NCI-H1417 treated with DMSO at 0.1 percent for 48 hours (cell line): ENCODE measurements around the gene GNB4.

ENCODE experiments used
- DNase-seq: peaks from one replicate; lab custom pipeline; 2025; lab: John Stamatoyannopoulos, UW

Gene GNB4

DNA sequence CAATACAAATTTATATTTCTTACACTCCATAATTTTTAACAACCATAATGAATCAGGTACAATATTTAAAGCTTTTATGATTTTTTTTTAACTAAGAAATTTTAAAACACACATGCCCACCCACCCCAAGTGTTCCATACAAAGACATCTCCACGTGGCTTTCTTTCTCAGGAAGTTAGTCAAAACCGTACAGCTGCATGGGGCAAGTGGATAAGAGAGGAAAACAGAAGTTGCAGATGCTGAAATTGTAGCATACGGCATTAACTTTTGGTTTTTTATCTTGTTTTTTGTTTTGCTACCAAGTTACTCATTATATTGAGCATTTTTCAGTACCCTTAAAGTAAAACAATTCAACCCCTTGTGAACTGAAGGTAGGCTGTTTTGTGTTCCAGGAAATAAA is 14.8 kb downstream of the GNB4 start:
- DNase-seq: no peak

- DNase-seq: no peak
These were observed 18.8 kb downstream of the GNB4 start for GRCh38 chr3:179432451-179432850.

DNA sequence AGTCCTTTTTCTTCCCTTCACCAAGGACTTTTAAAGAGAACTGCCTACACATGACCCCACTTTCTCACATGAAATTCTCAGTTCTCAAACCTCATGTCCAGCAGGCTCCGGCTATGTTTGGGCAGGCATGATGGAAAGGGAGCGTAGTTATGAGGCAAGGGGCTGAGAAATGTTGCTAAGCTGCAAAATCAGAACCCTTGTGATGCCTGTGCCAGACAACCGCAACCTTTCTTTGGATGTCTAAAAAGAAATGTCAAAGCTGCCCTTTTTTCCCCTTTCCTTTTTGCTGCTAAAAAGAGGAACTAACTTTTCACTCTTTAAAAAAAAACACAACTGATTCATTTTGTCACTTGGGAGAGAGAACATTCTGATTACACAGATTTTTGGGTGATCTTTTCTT is 19.2 kb downstream of the GNB4 start:
- DNase-seq: no peak

- no peak for DNase-seq
These were observed 20.9 kb downstream of the GNB4 start for GRCh38 chr3:179430277-179430870.

DNA sequence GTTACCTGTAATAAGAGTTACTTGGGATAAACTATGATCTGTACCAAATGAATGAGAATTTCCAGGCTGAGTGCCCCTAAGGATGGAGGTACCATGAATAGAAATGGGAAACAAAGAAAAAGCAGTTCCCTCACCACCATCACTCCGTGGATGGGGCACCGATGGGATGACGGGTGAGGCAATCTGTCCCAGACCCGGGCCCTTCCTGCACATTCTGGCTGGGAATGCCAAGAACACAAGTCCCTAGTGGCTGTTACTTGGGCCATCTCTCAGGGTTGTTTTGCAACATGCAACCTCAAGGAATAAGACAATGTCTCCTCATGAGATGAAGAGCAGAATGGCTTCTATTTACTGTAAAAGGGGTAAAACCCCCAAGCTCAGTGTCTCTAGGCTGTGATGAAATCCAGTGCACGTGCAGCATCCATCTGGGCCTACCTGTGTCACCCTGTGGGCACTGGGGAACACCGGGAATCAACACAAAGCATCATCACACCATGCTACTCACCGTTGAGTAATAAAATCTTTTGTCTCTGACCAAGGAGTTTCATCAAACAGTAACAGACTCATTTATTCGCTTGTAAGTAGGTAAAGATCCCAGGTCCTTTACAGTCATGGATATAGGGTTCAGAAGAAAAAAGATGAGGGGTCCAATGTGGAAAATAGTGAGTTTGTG is 22.3 kb downstream of the GNB4 start:
- no peak for DNase-seq

- DNase-seq: no peak
These were observed 26.2 kb downstream of the GNB4 start for GRCh38 chr3:179425075-179425474.

- DNase-seq: no peak
These were observed 29.8 kb downstream of the GNB4 start for GRCh38 chr3:179421500-179421899.

- peak; percentile 6 for DNase-seq
These were observed 32.7 kb downstream of the GNB4 start for GRCh38 chr3:179418610-179419009.

- DNase-seq: no peak
These were observed 34.6 kb downstream of the GNB4 start for GRCh38 chr3:179416681-179417080.

GRCh38 chr3:179415377-179415776 is 35.9 kb downstream of the GNB4 start:
- DNase-seq: no peak

- no peak for DNase-seq
These were observed 36.5 kb downstream of the GNB4 start for GRCh38 chr3:179414804-179415203.

DNA sequence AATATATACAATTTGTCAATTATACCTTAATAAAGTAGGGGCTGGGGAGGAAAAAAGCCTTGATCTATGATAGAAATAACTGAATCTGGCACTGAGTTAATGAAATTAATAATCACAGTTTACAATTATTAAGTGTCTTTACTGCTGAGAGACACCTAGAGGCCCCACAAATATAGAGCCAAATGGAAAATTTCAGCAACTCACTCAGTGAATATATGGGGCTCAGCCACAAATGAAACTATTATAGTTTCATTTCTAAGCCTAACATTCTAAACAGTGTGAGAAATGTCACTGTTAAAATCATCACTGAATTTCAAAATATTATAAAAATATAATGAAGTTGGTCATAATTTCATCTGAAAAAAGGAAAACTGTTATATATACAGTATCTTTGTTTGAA is 40.3 kb downstream of the GNB4 start:
- no peak for DNase-seq

- DNase-seq: no peak
These were observed 40.9 kb downstream of the GNB4 start for GRCh38 chr3:179410331-179410730.

- no peak for DNase-seq
These were observed 47.0 kb downstream of the GNB4 start for GRCh38 chr3:179404307-179404706.

DNA sequence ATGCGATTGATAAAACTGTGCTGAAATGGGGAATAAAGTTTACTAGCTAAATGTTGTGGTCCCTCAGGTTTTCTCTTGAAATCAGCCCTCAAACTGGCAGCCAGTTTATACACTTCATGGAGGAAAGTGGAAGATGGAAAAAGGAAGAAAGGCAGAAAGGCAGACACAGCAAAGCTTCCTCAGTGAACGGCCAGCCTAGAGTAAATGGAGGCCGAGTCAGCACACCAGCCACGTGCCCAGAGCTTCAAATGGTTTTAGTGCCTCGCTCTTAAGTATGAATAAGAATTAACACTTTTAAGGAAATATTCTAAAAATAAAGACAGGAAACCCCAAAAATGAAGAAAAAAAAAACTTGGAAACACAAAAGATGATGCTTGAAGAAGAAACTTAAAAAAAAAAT is 48.3 kb downstream of the GNB4 start:
- no peak for DNase-seq

DNA sequence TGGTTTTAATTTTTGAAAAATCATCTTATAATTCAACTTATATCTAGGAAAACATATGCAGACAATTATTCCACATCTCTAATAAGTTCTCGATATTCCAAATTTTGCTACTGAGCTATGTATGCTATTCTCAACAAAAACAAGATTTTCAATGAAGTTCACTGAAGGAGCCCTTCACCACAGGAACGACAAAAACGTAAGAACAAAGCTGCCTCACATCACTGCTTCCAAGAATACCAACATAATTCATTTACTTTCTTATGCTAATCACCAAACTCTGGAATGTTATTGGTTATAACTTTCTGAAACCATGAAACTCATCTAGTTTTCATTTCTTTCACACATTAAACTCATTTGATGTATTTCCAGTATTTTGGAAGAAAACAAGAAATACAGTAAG is 49.7 kb downstream of the GNB4 start:
- no peak for DNase-seq

- DNase-seq: no peak
These were observed 52.6 kb downstream of the GNB4 start for GRCh38 chr3:179398574-179399231.

DNA sequence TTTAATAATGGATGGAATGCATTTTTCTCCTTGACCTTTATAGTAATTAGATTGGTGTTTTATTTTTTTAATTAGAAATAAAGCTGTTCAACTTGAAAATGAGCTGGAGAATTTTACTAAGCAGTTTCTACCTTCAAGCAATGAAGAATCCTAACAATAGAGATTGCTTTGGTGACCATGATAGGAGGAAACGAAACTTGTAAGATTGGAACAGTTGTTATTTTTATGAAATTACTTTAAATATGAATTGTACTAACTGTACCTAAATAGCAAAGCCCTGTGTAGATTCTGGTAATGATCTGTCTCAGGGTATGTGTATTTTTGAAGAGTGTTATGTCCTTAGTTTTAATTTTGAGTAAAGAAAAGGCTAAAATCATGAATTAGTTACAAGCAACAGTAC is 59.4 kb downstream of the GNB4 start:
- no peak for DNase-seq

GRCh38 chr3:179376474-179376873 is 74.8 kb downstream of the GNB4 start:
- DNase-seq: no peak

DNA sequence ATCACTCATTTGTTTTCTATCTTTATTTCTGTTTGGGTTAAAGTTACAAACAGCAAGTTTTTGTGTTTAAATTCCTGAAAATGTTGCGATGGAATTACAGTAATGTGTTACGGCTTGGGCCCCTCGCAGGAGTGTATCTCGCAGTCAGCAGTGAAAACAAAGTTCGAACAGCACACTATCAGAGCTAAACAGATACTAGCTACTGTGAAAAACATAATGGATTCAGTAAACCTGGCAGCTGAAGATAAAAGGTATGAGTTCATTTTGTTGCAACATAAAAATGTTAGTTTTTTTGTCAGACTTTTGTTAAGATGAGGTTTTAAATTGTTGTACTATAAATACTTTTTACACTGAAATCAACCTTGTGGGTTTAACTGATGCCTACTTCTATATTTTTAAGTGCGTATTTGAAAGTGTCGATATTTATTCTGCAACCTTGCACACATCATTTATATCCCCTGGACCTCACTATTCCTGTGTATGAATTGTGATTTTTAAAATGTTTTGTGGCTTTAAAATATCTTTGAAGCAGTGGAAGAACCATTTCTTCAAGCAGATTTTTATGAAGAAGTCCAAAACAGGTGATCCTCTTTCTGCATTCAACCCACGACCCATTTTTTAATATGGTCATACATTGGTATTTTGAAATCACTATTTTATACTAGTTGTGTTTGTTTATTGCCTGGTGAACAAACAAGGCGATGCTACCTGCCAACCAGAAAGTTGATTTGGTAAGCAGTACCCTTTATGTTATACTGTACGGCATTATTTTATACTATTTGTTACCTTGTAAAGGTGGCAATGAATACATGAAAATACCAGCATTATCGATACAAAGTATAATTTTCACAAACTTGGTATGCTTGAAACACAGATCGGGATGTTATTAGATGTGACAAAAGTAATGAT is 75.9 kb downstream of the GNB4 start:
- DNase-seq: no peak

- no peak for DNase-seq
These were observed 77.3 kb downstream of the GNB4 start for GRCh38 chr3:179373938-179374337.

DNA sequence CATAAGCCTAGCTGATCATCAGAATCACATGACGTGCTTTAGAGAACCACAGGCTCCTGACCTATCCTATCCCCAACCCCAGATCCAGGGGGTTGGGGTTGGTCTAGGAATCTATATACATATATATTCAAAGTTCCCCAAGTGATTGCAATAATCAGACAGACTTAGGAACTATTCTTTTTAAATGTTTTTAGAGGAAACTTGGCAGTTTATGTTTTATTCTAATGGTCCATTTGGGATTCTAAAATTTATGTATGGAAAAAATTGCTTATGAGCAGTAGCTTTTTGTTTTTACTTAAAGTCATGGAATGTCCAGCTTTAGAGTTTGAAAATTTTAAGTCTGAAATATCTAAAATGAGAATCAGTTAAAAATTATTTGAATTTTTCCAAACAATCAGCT is 81.6 kb downstream of the GNB4 start:
- no peak for DNase-seq

GRCh38 chr3:179363332-179363731 is 87.9 kb downstream of the GNB4 start:
- no peak for DNase-seq
